HEK293 (cell line): ENCODE results near the gene PITPNB.

Source experiments
- CTCF ChIP-seq: fragments of 450-650 bp; formaldehyde crosslinking; IDR thresholded peaks from 2 replicates; pipeline ENCODE4 v1.5.1; 2016; ENCODE audit warnings: missing biosample characterization, missing genetic modification characterization
- INSM2 ChIP-seq: fragments of 450-650 bp; formaldehyde crosslinking; IDR thresholded peaks from 2 replicates; pipeline ENCODE4 v1.5.1; 2016; ENCODE audit warnings: missing biosample characterization, missing genetic modification characterization
- PBX3 ChIP-seq: sonication (generic); formaldehyde crosslinking; IDR thresholded peaks from 2 replicates; pipeline ENCODE4 v1.8.1; 2022; ENCODE audit warnings: mild to moderate bottlenecking, moderate library complexity, missing genetic modification reagents
- ZBTB17 ChIP-seq: fragments of 450-650 bp; formaldehyde crosslinking; IDR thresholded peaks from 2 replicates; pipeline ENCODE4 v1.5.1; 2016; ENCODE audit warnings: missing biosample characterization, missing genetic modification characterization
- ZBTB26 ChIP-seq: fragments of 450-650 bp; formaldehyde crosslinking; optimal IDR thresholded peaks from 2 replicates; pipeline ENCODE3; 2016; ENCODE audit warnings: missing biosample characterization, mild to moderate bottlenecking, missing genetic modification characterization
- ZFHX2 ChIP-seq: fragments of 450-650 bp; formaldehyde crosslinking; conservative IDR thresholded peaks from 2 replicates; pipeline ENCODE4 v1.5.1; 2016; ENCODE audit warnings: missing biosample characterization, missing genetic modification characterization
- ZNF24 ChIP-seq: fragments of 450-650 bp; formaldehyde crosslinking; IDR thresholded peaks from 2 replicates; pipeline ENCODE4 v1.5.1; 2016; ENCODE audit warnings: missing biosample characterization, missing genetic modification characterization
- ZNF274 ChIP-seq, 2 experiments: fragments of 200-500 bp in 1 of 2; fragments of 450-650 bp in 1 of 2; sonication (Bioruptor generic) in 1 of 2; formaldehyde crosslinking in 1 of 2; IDR thresholded peaks; 2 replicates each; pipeline versions ENCODE4 v1.5.1 to v1.6.1; 2014 to 2016; ENCODE audit warnings: borderline replicate concordance in 1 of 2, inconsistent platforms in 1 of 2, low read length in 1 of 2, missing biosample characterization in 1 of 2, missing genetic modification characterization in 1 of 2
- ZNF394 ChIP-seq: fragments of 450-650 bp; formaldehyde crosslinking; IDR thresholded peaks from 2 replicates; pipeline ENCODE4 v1.5.1; 2016; ENCODE audit warnings: missing biosample characterization, missing genetic modification characterization, mild to moderate bottlenecking, moderate library complexity, borderline replicate concordance
- ZNF610 ChIP-seq: fragments of 450-650 bp; formaldehyde crosslinking; IDR thresholded peaks from 2 replicates; pipeline ENCODE4 v1.5.1; 2016; ENCODE audit warnings: missing biosample characterization, missing genetic modification characterization, borderline replicate concordance
- ZNF623 ChIP-seq: fragments of 450-650 bp; formaldehyde crosslinking; IDR thresholded peaks from 2 replicates; pipeline ENCODE4 v1.5.1; 2016; ENCODE audit warnings: missing biosample characterization, missing genetic modification characterization
- ZNF692 ChIP-seq: fragments of 450-650 bp; formaldehyde crosslinking; IDR thresholded peaks from 2 replicates; pipeline ENCODE4 v1.5.1; 2016; ENCODE audit warnings: missing biosample characterization, missing genetic modification characterization
- ZNF747 ChIP-seq: fragments of 450-650 bp; formaldehyde crosslinking; IDR thresholded peaks from 2 replicates; pipeline ENCODE4 v1.5.1; 2016; ENCODE audit warnings: missing biosample characterization, missing genetic modification characterization

- TF ChIP-seq ZNF610, result no peak
- TF ChIP-seq ZNF274 (IDR thresholded peaks at IDR 0.05; ENCODE audit: low read length), result no peak
- TF ChIP-seq ZNF274 (tag by site-specific recombination; IDR thresholded peaks at IDR 0.05; ENCODE audit: borderline replicate concordance), result no peak
- TF ChIP-seq CTCF, result no peak
- TF ChIP-seq ZFHX2, result peak; percentile 68
- no peak for TF ChIP-seq ZNF747 (tag by site-specific recombination)
- no peak for TF ChIP-seq ZBTB26 (tag by site-specific recombination)
- no peak for TF ChIP-seq ZNF623 (tag by site-specific recombination)
- no peak for TF ChIP-seq ZNF692 (tag by site-specific recombination)
- TF ChIP-seq PBX3 (CRISPR knock-in tag), result no peak
- TF ChIP-seq ZNF24, result no peak
- no peak for TF ChIP-seq ZNF394 (tag by site-specific recombination)
- TF ChIP-seq ZBTB17 (tag by site-specific recombination), result no peak
- TF ChIP-seq INSM2, result no peak
Measured at GRCh38 chr22:27934069-27934468, 15.0 kb upstream of the PITPNB start.
